ENCODE results near the gene GALNT16. TPM values are rescaled to one million over a fixed set of nuclear protein-coding genes. Genes with fewer than 3 reads are reported as not detected.

Gene GALNT16
- total and polyA plus RNA-seq, 2 of the 8 experiments (the other 6 are each of a cell fraction or from before 2014, with no cell fraction given): 5.4 to 6.3 TPM

DNA sequence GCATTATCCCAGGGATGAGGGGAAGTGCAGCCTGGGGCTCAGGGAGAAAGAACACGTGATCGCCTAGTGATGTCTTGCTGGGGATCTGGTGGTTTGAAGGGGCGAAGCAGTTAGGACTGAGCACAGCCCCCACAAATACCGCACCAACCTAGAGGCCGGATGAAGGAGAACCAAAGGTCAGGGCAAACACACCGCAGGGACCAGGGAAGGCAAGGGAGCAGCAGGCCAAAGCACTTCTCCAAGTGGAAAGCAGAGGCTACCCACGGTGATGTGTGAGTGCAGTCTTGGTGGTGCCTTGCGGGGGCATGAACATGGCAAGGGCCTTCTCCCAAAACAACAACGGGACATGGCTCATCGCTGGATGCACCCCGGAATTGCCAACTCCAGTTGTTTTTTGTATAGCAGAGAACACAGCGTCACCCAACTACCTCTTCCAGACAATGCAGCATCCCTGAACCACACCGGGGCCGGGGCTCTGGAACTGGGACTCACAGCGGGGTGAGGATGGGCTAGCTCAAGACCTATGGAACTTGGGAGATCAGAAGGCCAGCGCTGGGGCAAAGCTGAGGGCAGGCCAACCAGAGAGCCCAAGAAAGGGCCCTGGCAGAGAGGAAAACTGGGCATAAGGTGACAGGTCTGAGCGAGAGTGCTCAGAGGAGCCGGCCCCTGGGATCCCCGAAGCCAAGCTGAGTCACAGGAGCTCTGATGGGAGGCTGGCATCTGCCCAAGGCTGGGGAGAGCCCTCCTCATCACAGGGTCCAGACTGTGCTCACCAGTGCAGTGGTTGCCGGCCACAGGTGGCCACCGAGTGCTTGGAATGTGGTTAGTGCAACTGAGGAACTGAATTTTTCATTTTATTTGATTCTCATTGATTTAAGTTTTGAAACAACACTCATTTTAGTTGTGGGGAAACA lies 11.1 kb downstream of the GALNT16 start:
- Histone ChIP-seq H3K27me3 (replicated peaks in 1 of 4; ENCODE audit: control insufficient read depth in 3 of 4, extremely low read depth in 1 of 4, insufficient read depth in 3 of 4, low read length in 3 of 4) (peaks cover 0 to 2% (median 0%) of the 10 kb centered on the region in 4 experiments; a peak in 1 of 7 replicates), H3K79me2 (ENCODE audit: control insufficient read depth in 1 of 2, insufficient read depth in 2 of 2, low read length in 2 of 2) (no peaks in the 10 kb centered on the region), H2BK120ac (replicated peaks; ENCODE audit: low read depth, low read length) (no peak overlapping the region), H2BK15ac (ENCODE audit: low read length) (no peak overlapping the region), H2BK20ac (ENCODE audit: low read length) (no peak overlapping the region), H3K4me1 (replicated peaks in 1 of 4; ENCODE audit: control insufficient read depth in 3 of 4, insufficient read depth in 4 of 4, low read length in 3 of 4) (peaks cover 0 to 5% (median 0%) of the 10 kb centered on the region in 4 experiments; a peak in 2 of 7 replicates), H4K5ac (ENCODE audit: insufficient read length, low read depth, low read length) (no peak overlapping the region), H3K4me3 (ENCODE audit: extremely low read depth in 1 of 4, insufficient read depth in 2 of 4, low read depth in 3 of 4, low read length in 4 of 4) (no peak overlapping the region), H3K23me2 (ENCODE audit: low read depth, low read length) (peaks cover 9% of the 10 kb centered on the region; the same call in 1 of the 2 replicates), H3K18ac (ENCODE audit: extremely low read depth, low read length) (no peak overlapping the region), H3K56ac (replicated peaks; ENCODE audit: insufficient read length, low read depth, low read length) (no peak overlapping the region), H2AFZ (ENCODE audit: low read length) (no peak overlapping the region), H3K4ac (replicated peaks; ENCODE audit: insufficient read length, low read depth, low read length) (no peak overlapping the region), H2BK5ac (ENCODE audit: low read depth, low read length) (no peak overlapping the region), H3K4me2 (ENCODE audit: insufficient read depth in 1 of 2, low read depth in 2 of 2, low read length in 2 of 2) (no peak overlapping the region), H3K14ac (ENCODE audit: insufficient read length) (no peak overlapping the region), H3K9me3 (ENCODE audit: insufficient read depth in 2 of 2, low read depth in 1 of 2, low read length in 1 of 2) (no peaks in the 10 kb centered on the region), H3K23ac (ENCODE audit: insufficient read length) (no peak overlapping the region), H3K36me3 (ENCODE audit: control insufficient read depth in 2 of 4, insufficient read depth in 4 of 4, low read length in 3 of 4) (no peaks in the 10 kb centered on the region; a peak in 1 of 8 replicates), H4K91ac (replicated peaks; ENCODE audit: insufficient read length, low read length) (no peak overlapping the region), H4K20me1 (replicated peaks in 1 of 2; ENCODE audit: control insufficient read depth in 1 of 2, insufficient read depth in 2 of 2, low read length in 2 of 2) (peaks cover 0 to 7% of the 10 kb centered on the region in 2 experiments), H2BK12ac (ENCODE audit: low read depth, low read length) (no peak overlapping the region), H4K8ac (ENCODE audit: extremely low read depth, insufficient read depth, low read length) (no peak overlapping the region), H2AK5ac (ENCODE audit: low read depth, low read length) (no peak overlapping the region), H3K27ac (ENCODE audit: low read depth, low read length) (no peak overlapping the region), H3K79me1 (ENCODE audit: low read depth, low read length) (no peaks in the 10 kb centered on the region; the same call in 1 of the 2 replicates), H3K9ac (replicated peaks in 1 of 4; ENCODE audit: extremely low read depth in 1 of 4, low read depth in 3 of 4, low read length in 3 of 4) (no peak overlapping the region)
- TF ChIP-seq SAP30 (IDR thresholded peaks at IDR 0.05; ENCODE audit: insufficient read depth, insufficient replicate concordance, low read length) (no peak), TEAD4 (IDR thresholded peaks at IDR 0.05; ENCODE audit: low read depth, low read length) (0 out of 2 replicates have a peak, but pooled peaks have one; percentile 7)
- WGBS, 2 experiments (ENCODE audit: extremely low coverage in 1 of 2, insufficient coverage in 1 of 2, insufficient read length in 1 of 2, insufficient replicate concordance in 2 of 2, low coverage in 1 of 2, low lambda C conversion rate in 2 of 2, missing lambda C conversion rate in 1 of 2): 94% methylated on average over 21 of the region's 21 CpGs; no CpG with 5 or more reads in 1 of the 2 experiments
- DNase-seq (ENCODE audit: low read depth in 1 of 2, low spot score in 2 of 2) (no peak), FAIRE-seq (no peak)
- ChIA-PET POLR2A (ENCODE audit: partially characterized antibody) (interaction anchor here (1.2 kb wide), 1 partner anchor 9 kb away, joined by 3 read pairs; no protein-coding TSS in a partner anchor), CTCF (ENCODE audit: partially characterized antibody) (interaction anchor here (0.6 to 1.8 kb wide), 5 partner anchors 10 to 1114 kb away, joined by 3 to 4 read pairs (median 4); no protein-coding TSS in a partner anchor)

Measured in H1 (cell line).